Kidney (tissue), 14 donors: Measurements from ENCODE around the gene GOPC. TPM values are rescaled to one million over a fixed set of nuclear protein-coding genes. Genes with fewer than 3 reads are reported as not detected.

Source experiments
- DNase-seq, 5 donors: peaks; one replicate each; pipeline ENCODE4 v3.0.0-alpha.2; 2013 to 2020
- FAIRE-seq: peaks from 2 replicates; lab custom pipeline; 2012; peaks lifted over from hg19 to GRCh38; lab: Jason Lieb, UNC
- H3K27ac ChIP-seq, 2 donors: one replicate each; pipeline ENCODE4 v1.7.0; 2013; ENCODE audit warnings: low read depth in 2 of 2, low read length in 2 of 2, inconsistent platforms in 1 of 2
- H3K27me3 ChIP-seq: one replicate; pipeline ENCODE4 v1.7.1; 2013; ENCODE audit warnings: low read length, inconsistent platforms; ENCODE audit not compliant: control insufficient read depth, insufficient read depth
- H3K36me3 ChIP-seq, 3 donors: one replicate each; pipeline versions ENCODE4 v1.7.0 to v1.7.1; 2013; ENCODE audit warnings: low read length in 3 of 3, control low read depth in 1 of 3, inconsistent platforms in 1 of 3; ENCODE audit not compliant: insufficient read depth in 3 of 3, control insufficient read depth in 2 of 3
- H3K4me1 ChIP-seq, 3 donors: one replicate each; pipeline versions ENCODE4 v1.7.0 to v1.7.1; 2013; ENCODE audit warnings: low read length in 3 of 3, inconsistent platforms in 1 of 3, low read depth in 1 of 3; ENCODE audit not compliant: control insufficient read depth in 2 of 3, insufficient read depth in 2 of 3
- H3K4me3 ChIP-seq, 3 donors: one replicate each; pipeline versions ENCODE4 v1.7.0 to v1.8.1; 2013; ENCODE audit warnings: low read length in 3 of 3, control low read depth in 1 of 3, inconsistent platforms in 1 of 3
- H3K9ac ChIP-seq, 3 donors: one replicate each; pipeline versions ENCODE4 v1.7.0 to v1.7.1; 2013; ENCODE audit warnings: low read length in 3 of 3, control low read depth in 1 of 3, inconsistent platforms in 1 of 3
- H3K9me3 ChIP-seq, 3 donors: one replicate each; pipeline versions ENCODE4 v1.7.0 to v1.7.1; 2013; ENCODE audit warnings: low read length in 3 of 3, control low read depth in 1 of 3, inconsistent platforms in 1 of 3; ENCODE audit not compliant: control insufficient read depth in 2 of 3, insufficient read depth in 1 of 3
- intact Hi-C: fragments of 100-400 bp; cut with DNase I; formaldehyde crosslinking; loops from one replicate; pipeline ENCODE4 v1.11.1; 2022
- polyA plus RNA-seq: library from polyadenylated mRNA; stranded (reverse); fragments of 350-450 nt; fragmentation: Illumina TruSeq; extraction: RNeasy Lipid Tissue Mini Kit (QIAGEN cat#74804); gene quantifications from one replicate; pipeline ENCODE4 v1.2.3, GENCODE V29; 2014; ENCODE audit warnings: low read depth, low replicate concordance; ENCODE audit not compliant: insufficient read depth
- total RNA-seq: library from RNA; stranded (reverse); fragmentation: NEBNext Ultra II Directional; extraction: Animal tissue kit (Norgen Biotek cat#: 25700); gene quantifications from one replicate; pipeline ENCODE4 v1.2.1, GENCODE V29; 2021
- TF ChIP-seq, protein P1 (sequence below): IDR thresholded peaks from 3 replicates; pipeline ENCODE4 v1.5.1; 2012; ENCODE audit warnings: mild to moderate bottlenecking, moderate library complexity, borderline replicate concordance; ENCODE audit not compliant: insufficient read depth; ENCODE audit errors: extremely low read depth
- donor health status: control.
- donor health status: control.
- donor health status: control.
- donor health status: control.
- donor health status: control.
- donor health status: DM: yes; HTN: yes; CAD: no.
- donor health status: Normal renal cell carcinoma (clear cell type).

Gene GOPC
- total and polyA plus RNA-seq, 2 donors from 2014 or later, result 12.5 to 21.4 TPM

DNA sequence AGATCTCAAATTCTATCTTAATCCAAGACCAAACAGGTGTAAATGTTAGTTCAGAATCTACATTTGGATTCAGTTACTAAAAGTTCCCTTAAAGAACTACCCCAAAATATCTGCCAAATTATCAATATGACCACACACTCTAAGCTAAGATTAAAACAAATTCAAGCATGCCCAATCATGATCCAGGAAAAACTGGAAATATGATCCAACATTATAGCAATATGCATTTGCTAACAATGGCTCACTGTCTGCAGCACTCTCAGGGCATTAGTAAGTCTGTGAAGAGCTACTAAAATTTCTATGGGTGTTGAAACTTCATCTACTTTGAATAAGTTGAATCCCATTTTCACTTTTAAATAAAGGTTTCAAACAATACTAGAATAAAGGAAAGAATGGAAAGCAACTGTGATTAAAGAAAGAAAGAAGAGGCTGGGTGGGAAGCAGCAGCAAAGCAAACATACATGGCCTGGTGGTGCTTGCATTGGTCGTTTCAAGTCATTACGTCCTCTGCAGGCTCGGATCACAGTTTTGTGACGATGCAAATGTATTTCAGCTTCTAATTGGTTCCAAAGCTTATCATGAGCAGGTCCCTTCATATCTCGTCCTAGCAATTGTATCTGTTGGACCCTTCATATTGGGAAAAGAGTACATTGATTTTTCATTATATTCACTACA, 29.2 kb downstream of the GOPC start:
- FAIRE-seq (no peak), DNase-seq (no peak)
- H3K27ac ChIP-seq, result no peak overlapping the region
- H3K36me3 ChIP-seq, result peaks cover 2 to 13% (median 11%) of the 10 kb centered on the region in 3 donors
- peaks cover 0 to 2% (median 0%) of the 10 kb centered on the region in 3 donors for H3K4me1 ChIP-seq
- no peaks in the 10 kb centered on the region for H3K27me3 ChIP-seq
- no peak overlapping the region for H3K4me3 ChIP-seq
- H3K9me3 ChIP-seq, result no peaks in the 10 kb centered on the region
- no peak overlapping the region for H3K9ac ChIP-seq
- TF ChIP-seq, protein P1, sequence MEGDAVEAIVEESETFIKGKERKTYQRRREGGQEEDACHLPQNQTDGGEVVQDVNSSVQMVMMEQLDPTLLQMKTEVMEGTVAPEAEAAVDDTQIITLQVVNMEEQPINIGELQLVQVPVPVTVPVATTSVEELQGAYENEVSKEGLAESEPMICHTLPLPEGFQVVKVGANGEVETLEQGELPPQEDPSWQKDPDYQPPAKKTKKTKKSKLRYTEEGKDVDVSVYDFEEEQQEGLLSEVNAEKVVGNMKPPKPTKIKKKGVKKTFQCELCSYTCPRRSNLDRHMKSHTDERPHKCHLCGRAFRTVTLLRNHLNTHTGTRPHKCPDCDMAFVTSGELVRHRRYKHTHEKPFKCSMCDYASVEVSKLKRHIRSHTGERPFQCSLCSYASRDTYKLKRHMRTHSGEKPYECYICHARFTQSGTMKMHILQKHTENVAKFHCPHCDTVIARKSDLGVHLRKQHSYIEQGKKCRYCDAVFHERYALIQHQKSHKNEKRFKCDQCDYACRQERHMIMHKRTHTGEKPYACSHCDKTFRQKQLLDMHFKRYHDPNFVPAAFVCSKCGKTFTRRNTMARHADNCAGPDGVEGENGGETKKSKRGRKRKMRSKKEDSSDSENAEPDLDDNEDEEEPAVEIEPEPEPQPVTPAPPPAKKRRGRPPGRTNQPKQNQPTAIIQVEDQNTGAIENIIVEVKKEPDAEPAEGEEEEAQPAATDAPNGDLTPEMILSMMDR, result no peak
- intact Hi-C loops, result no loop called here

DNA sequence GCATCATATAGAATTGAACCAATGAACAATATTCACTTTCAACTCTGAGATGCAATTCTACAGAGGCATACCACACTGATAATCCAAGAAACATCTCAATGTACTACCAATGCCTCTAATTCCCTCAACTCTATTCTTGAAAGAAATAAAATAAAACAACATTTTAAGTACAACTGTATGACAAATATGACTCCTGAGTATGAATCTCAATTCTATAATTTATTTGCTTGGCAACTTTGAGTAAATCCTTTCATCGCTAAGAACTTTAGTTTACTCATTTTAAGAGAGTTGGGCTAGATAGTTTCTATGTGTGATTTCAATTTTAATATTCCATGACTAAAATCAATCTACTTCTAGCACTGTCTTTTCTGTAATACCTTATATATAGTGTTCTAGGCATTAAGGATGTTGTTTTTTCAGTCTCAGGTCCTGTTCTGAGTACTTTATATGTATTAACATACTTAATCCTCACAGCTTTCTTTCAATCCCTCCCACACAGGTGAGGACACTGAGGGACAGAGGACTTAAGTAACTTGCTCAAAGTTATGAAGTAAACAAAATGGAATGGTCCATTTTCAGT, 33.4 kb downstream of the GOPC start:
- no peaks in the 10 kb centered on the region for H3K27me3 ChIP-seq
- H3K9ac ChIP-seq, result no peak overlapping the region
- H3K4me3 ChIP-seq, result no peak overlapping the region
- H3K4me1 ChIP-seq, result no peaks in the 10 kb centered on the region
- TF ChIP-seq, protein P1, result no peak
- no peak overlapping the region for H3K27ac ChIP-seq
- H3K9me3 ChIP-seq, result no peaks in the 10 kb centered on the region
- DNase-seq (no peak), FAIRE-seq (no peak)
- intact Hi-C loops, result no loop called here
- H3K36me3 ChIP-seq, result peaks cover 2 to 27% (median 19%) of the 10 kb centered on the region in 3 donors

DNA sequence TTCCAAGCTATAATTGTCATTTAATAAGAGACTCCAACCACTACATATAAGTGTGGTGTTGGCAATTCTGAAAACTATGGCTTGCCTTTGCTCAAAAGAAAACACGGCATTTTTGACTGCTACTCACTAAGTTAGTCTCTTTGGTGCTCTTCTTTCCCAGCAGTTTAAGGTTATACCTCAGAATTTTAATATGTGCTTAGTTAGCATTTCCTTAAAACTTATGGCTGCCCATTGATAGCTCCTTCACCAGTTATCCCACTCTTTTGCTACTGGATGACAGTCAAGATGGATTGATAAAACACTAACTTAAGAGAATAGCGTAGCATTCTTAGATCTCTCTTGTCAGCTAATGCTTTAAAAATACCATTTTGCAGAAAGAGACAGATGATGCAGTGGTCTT, 34.1 kb downstream of the GOPC start:
- DNase-seq (no peak), FAIRE-seq (no peak)
- H3K9me3 ChIP-seq, result no peaks in the 10 kb centered on the region
- no peak overlapping the region for H3K4me3 ChIP-seq
- intact Hi-C loops, result no loop called here
- H3K27ac ChIP-seq, result no peak overlapping the region
- H3K27me3 ChIP-seq, result no peaks in the 10 kb centered on the region
- no peaks in the 10 kb centered on the region for H3K4me1 ChIP-seq
- H3K9ac ChIP-seq, result no peak overlapping the region
- H3K36me3 ChIP-seq, result peaks cover 2 to 27% (median 18%) of the 10 kb centered on the region in 3 donors
- TF ChIP-seq, protein P1, result no peak
